NCI-H146 (cell line): ENCODE results near the gene RETSAT.
"Not testable (repeated sequence)": the region's sequence is repeated elsewhere in the genome, so short reads cannot be mapped to it uniquely, and the experiment has no call there.

ENCODE experiments used
- DNase-seq: peaks from one replicate; lab custom pipeline; 2025; lab: John Stamatoyannopoulos, UW

The RETSAT gene

DNA sequence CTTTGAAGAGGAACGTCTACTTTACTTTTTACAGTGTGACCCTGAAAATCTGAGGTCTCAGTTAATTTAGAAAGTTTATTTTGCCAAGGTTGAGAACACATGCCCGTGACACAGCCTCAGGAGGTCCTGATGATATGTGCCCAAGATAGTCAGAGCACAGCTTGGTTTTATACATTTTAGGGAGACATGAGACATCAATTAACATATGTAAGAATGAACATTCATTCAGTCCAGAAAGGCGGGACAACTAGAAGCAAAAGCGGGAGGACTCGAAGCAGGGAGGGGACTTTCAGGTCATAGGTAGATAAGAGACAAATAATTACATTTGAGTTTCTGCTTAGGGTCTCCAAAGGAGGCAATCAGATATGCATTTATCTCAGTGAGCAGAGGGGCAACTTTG lies 23.9 kb upstream of the RETSAT start:
- DNase-seq: no peak

DNA sequence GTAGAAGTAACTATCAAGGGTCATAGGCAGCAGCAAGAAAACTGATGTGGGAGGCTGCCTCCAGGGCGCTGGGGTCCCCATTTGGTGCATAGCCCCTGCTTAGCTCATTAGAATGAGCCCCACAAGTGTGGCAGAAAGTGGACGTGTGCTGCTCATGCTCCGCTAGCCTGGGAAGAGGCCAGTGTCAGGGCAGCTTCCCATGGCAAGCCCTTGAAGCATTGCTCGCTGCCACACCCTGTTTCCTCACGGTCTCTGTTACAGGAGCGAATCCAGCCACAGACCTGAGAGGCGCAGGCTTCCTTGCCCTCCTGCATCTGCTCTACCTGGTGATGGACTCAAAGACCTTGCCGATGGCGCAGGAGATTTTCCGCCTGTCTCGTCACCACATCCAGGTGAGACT lies 22.8 kb upstream of the RETSAT start:
- DNase-seq: no peak

DNA sequence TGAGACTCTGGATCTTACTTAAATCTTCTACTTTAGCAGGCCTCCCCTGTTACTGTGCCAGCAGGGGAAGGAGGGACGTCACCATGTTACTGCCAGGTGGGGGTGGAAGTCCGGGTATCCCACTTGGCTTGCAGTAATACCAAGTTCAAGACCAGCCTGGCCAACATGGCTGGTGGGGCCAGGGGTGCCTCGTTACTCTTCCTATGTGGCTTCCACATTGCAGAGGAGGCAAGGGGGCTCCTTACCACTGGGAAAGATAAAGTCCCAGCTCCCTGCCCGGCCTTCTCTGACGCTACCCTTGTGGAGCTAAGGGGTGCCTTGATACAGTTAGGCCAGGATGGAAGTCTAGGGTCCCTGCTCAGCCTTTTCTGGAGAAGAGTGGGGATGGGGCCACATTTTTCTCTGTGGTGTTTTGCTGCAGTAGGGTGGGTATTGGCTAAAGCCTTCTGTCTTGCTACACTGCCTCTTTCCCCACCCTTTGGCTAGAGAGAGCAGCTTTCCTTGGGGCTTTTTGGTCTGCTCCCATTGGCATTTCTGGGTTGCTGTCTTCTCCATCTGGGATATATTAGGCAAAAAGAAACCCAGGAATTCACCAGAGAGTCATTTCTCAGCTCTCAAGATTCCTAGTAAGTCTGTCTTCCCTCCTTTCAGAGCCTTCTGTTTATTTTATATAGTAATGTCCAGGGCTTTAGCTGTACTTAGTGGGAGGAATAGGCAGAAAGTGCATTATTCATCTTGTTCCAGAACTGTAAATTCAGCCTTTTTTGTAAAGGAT lies 22.1 kb upstream of the RETSAT start:
- no peak for DNase-seq

DNA sequence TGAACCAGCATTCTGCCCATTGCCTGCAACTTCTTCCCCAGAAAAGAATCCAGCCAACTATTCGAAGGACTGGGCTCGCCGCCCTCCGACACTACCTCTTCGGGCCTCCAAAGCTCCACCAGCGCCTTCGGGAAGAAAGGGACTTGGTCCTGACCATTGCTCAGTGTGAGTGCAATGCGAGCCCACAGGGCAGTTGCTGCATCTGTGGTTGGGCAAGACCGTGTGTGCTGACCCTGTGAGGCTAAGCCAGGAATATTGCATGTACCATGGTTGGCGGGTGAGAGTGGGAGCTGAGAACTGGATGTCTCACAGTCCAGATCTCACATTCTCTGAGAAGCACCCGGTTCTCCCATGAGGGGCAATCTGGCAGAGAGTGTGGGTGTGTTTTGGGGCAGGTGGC lies 16.7 kb upstream of the RETSAT start:
- DNase-seq: no peak

- no peak for DNase-seq
These were observed 15.2 kb upstream of the RETSAT start for GRCh38 chr2:85369500-85369899.

DNA sequence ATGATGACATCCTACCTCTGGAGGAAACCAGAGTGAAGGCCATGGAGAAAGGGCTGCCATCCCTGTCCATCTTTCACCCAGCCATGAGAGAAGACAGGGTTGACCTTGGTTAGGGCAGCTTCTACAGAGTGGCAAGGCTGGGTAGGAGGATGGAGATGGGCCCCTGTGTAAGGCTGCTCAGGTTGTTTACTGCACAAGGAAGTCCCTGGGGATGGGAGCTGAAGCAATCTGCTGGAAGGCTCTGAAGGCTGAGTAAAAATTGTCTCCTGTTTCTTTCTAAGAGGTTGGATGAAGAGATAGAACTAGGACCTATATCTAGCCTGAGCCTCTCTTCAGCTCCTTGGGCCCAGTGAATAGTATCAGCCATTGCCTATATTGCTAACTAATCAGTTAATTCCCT lies 14.6 kb upstream of the RETSAT start:
- no peak for DNase-seq

DNA sequence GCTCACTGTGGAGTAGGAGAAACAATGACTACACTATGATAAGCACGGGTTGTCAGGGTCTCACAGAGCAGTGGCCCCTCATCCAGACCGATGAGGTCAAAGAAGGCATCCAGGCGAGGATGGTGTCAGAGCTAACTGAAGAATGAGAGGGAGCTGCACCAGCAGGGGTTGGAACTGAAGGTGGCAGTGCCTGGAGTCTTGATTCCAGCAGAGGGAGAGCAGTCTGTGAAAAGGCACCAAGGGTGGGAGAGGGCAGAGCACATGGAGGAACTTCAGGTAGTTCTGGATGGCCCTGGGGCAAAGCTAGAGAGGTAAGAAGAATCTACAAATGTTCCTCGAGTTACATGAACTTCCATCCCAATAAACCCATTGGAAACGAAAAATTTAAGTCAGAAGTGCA lies 12.9 kb upstream of the RETSAT start:
- no peak for DNase-seq

DNA sequence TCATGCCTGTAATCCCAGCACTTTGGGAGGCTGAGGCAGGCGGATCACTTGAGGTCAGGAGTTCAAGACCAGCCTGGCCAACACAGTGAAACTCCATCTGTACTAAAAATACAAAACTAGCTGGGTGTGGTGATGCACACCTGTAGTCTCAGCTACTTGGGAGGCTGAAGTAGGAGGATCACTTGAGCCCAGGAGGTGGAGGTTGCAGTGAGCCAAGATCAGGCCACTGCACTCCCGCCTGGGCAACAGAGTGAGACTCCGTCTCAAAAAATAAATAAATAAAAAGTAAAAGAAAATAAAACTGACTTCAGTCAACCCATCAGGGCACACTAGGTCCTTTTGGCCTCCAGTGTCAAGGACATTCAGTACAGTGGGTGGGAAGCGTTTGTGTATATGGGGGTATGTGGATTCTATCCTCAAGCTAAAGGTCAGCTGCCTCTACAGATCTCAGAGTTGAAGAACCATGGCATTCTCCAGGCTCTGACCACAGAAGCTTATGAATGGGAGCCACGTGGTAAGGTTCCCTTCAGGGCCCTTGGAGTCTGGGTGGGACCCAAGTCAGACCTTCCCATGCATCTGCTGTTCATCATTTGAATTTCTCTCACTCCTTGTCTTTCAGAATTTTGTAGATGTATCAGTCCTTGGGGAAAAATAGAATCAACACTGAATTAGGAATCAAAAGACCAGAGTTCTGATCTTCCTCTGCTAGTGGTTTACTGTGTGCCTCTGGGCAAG lies 8.5 kb upstream of the RETSAT start:
- DNase-seq: not testable (repeated sequence)

DNA sequence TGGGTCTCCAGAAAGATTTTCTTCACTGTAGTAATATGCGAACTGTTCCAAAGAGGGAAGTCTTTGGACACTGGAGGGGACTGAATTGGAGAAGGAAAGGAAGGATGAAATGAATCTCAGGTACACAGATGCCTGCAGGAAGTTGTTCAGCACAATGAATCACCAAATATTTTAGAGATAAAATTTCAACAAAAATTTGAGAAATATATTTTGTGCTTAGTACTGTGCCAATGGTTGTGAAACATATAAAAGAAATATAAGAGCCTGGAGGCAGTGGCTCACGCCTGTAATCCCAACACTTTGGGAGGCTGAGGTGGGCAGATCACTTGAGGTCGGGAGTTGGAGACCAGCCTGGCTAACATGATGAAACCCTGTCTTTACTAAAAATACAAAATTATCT lies 3.4 kb upstream of the RETSAT start:
- no peak for DNase-seq

DNA sequence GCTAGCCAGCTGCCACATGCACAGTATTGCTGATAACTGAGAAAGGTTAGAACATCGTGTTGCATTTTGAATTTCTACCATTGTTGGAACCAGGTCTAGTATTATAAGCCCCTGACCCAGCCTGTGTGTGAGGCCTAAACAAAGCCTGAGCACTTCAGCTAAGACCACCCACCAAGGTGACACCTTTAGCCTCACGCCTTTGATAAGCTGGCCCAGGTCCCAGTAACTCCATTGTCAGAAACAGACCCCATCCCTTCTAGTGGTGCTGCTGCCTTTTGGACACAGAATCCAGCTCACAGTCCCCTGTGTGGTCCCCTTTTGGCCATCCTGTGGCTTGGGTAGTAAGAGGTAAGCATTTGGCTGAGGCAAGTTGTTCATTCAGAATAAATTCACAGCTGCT lies 1.9 kb upstream of the RETSAT start:
- DNase-seq: no peak

DNA sequence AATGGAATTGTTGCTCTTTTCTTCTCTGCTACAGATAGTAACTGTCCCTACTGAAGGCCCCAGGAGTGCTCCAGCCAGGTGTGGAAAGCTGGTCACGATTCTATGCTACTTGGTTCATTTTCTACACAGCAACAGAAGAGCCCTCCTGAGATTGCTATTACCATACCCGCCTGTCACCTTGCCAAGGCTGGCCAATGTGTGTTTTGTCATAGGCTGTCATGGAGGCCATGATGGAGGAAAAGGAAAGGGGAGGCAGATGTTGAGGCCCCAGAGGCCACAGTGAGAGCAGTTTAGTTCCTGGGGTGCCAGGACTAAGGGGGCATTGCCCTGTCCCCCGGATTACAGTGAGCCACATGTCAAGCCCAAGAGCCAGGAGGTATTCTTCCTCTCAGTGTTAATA lies 1.2 kb upstream of the RETSAT start:
- no peak for DNase-seq

- no peak for DNase-seq
These were observed 714 bp upstream of the RETSAT start for GRCh38 chr2:85355073-85355410.

- DNase-seq: peak; percentile 26
These were observed 447 bp downstream of the RETSAT start for GRCh38 chr2:85353876-85354285.

GRCh38 chr2:85347599-85347998 lies 6.7 kb downstream of the RETSAT start:
- DNase-seq: no peak

DNA sequence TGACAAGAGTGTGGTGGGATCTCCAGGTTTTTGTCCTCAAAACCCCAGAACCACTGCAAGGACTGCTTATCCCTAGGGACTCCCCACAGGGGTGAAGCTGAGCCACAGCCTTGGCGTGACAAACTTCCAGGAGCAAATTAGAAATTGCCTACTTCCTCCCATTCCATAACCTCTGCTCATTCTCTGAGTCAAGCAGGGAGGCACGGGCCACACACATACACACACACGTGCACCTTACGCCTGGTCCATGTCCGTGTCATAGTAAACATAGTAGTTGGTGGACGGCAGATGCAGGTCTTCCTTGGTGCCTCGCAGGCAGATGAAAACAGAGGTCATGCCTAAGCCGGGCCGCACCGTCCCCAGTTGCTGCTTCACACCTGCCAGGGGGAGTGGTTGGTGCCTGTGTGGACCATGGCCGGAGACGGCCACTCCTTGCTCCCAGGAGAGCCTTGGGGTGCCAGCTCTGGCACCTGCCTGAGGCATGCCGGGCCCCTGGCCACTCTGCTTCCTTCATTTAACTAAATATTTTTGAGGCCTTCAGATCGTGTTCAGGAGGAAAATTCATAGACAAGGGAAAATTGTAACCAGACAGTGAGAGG lies 9.9 kb downstream of the RETSAT start:
- DNase-seq: no peak

DNA sequence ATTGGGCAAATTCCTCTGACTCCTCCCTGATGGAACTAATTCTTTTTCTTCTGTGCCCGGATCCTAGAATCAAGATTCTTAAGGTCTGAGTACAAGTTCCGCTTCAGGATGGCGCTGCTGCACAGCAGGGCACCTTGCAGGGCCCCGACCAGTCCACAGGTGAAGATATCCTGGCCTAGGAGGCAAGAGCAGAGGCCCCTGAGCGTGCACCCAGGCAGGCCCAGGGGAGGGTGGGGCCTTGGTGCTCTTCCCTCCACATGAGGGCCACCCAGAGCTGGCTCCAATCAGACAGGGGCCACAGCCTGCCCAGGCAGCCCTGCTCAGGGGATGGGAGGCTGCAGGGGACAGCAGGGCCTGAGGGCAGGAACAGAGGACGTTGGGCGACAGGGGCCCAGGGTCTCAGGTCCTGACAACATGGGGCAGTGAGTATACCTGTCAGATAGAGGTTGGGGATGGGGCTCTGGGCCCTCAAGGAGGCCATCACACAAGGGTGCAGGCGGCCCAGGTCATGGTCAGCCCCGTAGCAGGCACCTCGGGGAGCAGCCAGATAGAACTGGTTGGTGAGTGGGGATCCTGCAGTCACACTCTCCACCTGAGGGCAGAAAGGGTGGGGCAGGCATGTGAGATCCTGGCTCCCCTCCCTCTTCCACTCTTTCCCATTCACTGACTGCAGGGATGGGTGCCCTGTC lies 11.0 kb downstream of the RETSAT start:
- DNase-seq: not testable (repeated sequence)

GRCh38 chr2:85342156-85342555 lies 12.2 kb downstream of the RETSAT start:
- DNase-seq: no peak

DNA sequence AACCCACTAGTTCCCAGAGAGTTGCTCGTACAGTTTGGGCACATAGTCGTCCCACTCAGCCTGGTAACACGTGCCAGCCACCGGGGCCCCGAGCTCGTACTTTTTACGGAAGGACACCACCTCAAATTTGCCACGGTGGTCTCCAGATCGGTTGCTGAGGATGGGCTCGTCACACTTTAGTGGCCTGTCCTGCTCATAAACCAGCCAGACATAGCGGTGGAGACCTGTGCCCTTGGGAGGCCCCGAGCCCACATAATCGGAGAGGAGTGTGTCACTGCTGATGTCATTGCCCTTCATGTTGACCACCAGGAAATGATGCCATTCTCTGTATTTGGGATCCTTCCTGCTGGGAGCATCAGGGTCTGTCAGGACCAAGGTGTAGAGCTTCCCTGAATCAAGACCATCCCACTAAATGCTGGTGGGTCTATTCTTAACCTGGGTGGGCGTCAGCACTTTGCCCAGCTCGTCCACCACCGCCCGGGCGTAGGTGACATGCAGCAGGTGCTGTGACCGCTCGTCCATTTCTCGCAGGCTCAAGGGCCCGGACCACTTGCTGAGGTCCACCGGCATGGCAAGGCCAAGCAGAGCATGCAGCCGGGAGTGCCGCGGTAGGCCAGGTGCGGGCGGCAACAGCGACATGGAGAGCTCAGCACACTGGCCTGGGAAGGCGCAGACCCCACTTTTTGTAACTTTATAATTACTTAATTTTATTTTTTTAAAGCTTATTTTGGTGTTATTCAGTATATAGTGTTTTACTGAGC lies 12.9 kb downstream of the RETSAT start:
- no peak for DNase-seq

DNA sequence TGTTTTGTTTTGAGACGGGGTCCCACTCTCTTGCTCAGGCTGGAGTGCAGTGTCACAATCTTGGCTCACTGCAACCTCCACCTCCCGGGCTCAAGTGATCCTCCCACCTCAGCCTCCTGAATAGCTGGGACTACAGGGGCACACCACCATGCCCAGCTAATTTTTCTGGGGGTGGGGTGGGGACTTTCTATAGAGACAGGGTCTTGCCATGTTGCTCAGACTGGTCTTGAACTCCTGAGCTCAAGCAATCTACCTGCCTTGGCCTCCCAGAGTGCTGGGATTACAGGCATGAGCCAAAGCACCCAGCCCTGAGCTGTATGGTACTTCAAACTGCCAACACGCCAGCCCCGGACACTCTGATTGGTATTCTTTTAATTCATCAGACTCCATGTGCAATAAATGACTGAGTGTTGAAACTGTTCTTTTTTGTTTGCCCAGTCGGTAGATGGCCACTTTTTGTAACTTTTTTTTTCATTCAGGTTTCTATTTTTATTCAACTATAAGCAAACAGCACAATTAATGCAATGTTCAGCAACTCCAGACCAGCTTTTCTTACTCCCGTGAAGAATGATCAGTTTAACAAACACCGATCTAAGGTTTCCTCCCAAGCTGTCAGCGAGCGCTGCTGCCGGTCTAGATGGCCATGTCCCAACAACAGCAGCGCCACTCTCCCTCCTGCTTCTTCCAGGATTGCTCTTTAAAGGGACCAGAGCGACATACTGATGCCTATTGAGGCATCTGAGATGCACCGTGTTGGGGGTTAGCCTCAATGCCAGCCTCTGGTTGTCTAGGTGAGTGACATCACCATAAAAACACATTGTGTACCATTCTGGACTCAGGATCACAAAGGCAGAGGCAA lies 14.1 kb downstream of the RETSAT start:
- DNase-seq: no peak

DNA sequence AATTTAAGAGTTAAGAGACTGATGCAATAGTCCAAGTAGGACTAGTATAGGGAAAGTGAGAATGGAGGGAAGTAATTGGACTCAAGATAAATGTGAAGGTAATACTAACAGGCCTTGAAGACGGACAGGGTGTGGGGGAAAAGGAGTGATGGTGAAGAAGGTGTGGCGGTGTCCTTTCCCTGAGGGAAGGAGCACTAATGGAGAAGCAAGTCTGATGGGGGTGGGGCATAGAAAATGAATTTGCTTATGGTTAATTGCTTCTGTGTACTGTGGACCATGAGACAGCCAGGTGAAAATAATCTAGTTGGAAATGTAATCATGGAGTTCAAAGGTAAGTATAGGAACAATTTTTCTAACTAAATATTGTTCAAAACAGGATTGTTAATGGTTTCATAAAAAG lies 19.4 kb downstream of the RETSAT start:
- no peak for DNase-seq

DNA sequence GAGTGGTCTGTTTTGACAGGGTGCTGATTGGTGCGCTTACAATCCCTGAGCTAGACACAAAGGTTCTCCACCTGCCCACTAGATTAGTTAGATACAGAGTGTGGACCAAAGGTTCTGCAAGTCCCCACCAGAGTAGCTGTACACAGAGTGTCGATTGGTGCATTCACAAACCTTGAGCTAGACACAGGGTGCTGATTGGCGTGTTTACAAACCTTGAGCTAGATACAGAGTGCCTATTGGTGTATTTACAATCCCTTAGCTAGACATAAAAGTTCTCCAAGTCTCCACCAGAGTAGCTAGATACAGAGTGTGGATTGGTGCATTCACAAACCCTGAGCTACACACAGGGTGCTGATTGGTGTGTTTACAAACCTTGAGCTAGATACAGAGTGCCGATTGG lies 20.5 kb downstream of the RETSAT start:
- not testable (repeated sequence) for DNase-seq
